GM21825 (cell line): ENCODE data around the gene GRM7.

Experiments
- ATAC-seq: cut with Tn5 transposase; IDR thresholded peaks from one replicate; pipeline ENCODE4 v1.9.1; 2021; ENCODE audit warnings: mild to moderate bottlenecking, moderate library complexity; ENCODE audit not compliant: unreplicated experiment

The GRM7 gene

GRCh38 chr3:7754653-7755441 lies 893.9 kb downstream of the GRM7 start:
- ATAC-seq, result no peak

GRCh38 chr3:7759630-7760029 lies 898.7 kb downstream of the GRM7 start:
- ATAC-seq, result no peak

- ATAC-seq, result no peak
These were observed 899.8 kb downstream of the GRM7 start for GRCh38 chr3:7760718-7761117.

GRCh38 chr3:7764115-7764514 lies 903.2 kb downstream of the GRM7 start:
- no peak for ATAC-seq

- no peak for ATAC-seq
These were observed 905.6 kb downstream of the GRM7 start for GRCh38 chr3:7766530-7766929.

- no peak for ATAC-seq
These were observed 918.4 kb downstream of the GRM7 start for GRCh38 chr3:7779331-7779730.

- no peak for ATAC-seq
These were observed 920.5 kb downstream of the GRM7 start for GRCh38 chr3:7781395-7781794.

- no peak for ATAC-seq
These were observed 927.2 kb downstream of the GRM7 start for GRCh38 chr3:7787871-7788828.

- ATAC-seq, result no peak
These were observed 928.0 kb downstream of the GRM7 start for GRCh38 chr3:7788881-7789280.

GRCh38 chr3:7789324-7789723 lies 928.4 kb downstream of the GRM7 start:
- ATAC-seq, result no peak

GRCh38 chr3:7790141-7790540 lies 929.2 kb downstream of the GRM7 start:
- no peak for ATAC-seq
